NT2/D1 (cell line): ENCODE results near the gene FGFR2.

Experiments used
- DNase-seq: peaks from one replicate; pipeline ENCODE4 v3.0.0-alpha.2; 2011; ENCODE audit warnings: low read depth, low spot score
- H3K27me3 ChIP-seq: 2 replicates; pipeline ENCODE4 v1.6.0; 2011; ENCODE audit warnings: mild to moderate bottlenecking; ENCODE audit not compliant: insufficient read length, insufficient read depth
- H3K36me3 ChIP-seq: 2 replicates; pipeline ENCODE4 v1.6.1; 2011; ENCODE audit warnings: mild to moderate bottlenecking, low read length, mixed read lengths; ENCODE audit not compliant: insufficient read depth, insufficient read length
- H3K4me1 ChIP-seq: 2 replicates; pipeline ENCODE4 v1.5.1; 2011; ENCODE audit not compliant: insufficient read depth, insufficient read length
- H3K4me3 ChIP-seq: 2 replicates; pipeline ENCODE4 v1.5.1; 2011; ENCODE audit warnings: low read depth; ENCODE audit not compliant: insufficient read length
- H3K9ac ChIP-seq: 2 replicates; pipeline ENCODE4 v1.6.0; 2011; ENCODE audit warnings: low read depth; ENCODE audit not compliant: insufficient read length
- H3K9me3 ChIP-seq: 2 replicates; pipeline ENCODE4 v1.5.1; 2011; ENCODE audit warnings: mild to moderate bottlenecking, low read length; ENCODE audit not compliant: insufficient read depth
- SUZ12 ChIP-seq: IDR thresholded peaks from 2 replicates; pipeline ENCODE4 v1.6.1; 2011; ENCODE audit not compliant: insufficient read length, insufficient read depth; ENCODE audit errors: extremely low read depth
- YY1 ChIP-seq: IDR thresholded peaks from 2 replicates; pipeline ENCODE4 v1.6.1; 2011; ENCODE audit not compliant: insufficient read length, insufficient read depth
- ZNF274 ChIP-seq: IDR thresholded peaks from 2 replicates; pipeline ENCODE4 v1.6.1; 2011; ENCODE audit warnings: mild to moderate bottlenecking, low read depth, low read length

FGFR2 gene

DNA sequence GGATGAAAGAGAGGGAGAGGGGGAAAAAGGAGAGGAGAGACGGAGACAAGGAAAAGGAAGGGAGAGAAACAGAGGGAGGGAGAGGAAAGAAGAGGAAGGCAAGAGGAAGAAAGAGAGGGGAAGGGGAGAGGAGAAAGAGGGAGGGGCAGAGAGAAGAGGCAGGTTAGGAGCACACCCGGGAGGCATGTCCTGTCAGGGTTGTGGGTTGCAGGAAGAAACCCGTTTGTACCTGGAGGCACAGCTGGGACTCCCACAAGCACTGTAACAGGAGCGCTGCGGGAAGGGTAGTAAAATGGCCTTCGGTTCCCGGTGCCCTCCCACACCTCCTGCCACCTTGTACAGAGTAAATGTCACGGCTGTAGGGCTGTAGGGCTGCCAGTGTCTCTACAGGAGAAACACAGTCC lies 24.7 kb downstream of the FGFR2 start:
- H3K4me1 ChIP-seq, result peaks cover 11% of the 10 kb centered on the region
- no peaks in the 10 kb centered on the region for H3K27me3 ChIP-seq
- H3K9ac ChIP-seq, result no peak overlapping the region
- H3K9me3 ChIP-seq, result no peaks in the 10 kb centered on the region
- no peaks in the 10 kb centered on the region for H3K36me3 ChIP-seq
- DNase-seq, result no peak
- H3K4me3 ChIP-seq, result no peak overlapping the region
- TF ChIP-seq YY1, result no peak
- no peak for TF ChIP-seq ZNF274
- no peak for TF ChIP-seq SUZ12

DNA sequence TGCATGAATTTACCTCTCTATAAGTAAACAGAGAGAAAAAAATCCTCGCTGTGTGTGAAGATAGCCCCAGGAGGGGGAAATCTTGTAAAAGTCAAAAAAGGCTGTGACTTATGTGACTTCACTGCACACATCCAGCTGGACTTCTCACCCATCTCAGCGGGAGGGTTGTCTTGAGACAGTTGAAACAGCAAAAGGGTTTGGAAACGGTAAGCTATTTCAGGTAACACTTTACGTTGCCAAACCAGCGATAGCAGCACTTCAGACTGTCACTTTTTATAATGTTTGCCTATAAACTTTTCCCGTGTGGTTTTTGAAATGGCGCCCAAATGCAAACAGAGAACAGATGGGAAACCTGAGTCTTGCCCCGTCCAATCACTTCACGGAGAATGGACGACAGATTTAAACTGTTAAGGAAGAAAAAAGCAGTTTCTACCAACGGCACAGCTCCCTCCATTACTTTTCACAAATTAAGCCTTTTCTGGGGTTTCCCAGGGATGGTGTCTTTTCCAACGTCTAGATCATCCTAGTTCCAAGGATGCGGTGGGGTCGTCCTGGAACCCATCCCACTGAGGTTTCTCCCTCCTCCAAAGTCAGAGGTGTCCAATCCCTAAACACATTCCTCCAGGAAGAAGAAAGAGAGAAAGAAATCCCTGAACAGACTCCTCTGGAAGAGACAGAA lies 25.2 kb downstream of the FGFR2 start:
- Histone ChIP-seq H3K27me3 (no peaks in the 10 kb centered on the region), H3K9ac (no peak overlapping the region), H3K9me3 (no peaks in the 10 kb centered on the region), H3K4me1 (peaks cover 6% of the 10 kb centered on the region), H3K4me3 (no peak overlapping the region), H3K36me3 (no peaks in the 10 kb centered on the region)
- TF ChIP-seq SUZ12, result no peak
- no peak for TF ChIP-seq YY1
- TF ChIP-seq ZNF274, result no peak
- no peak for DNase-seq

DNA sequence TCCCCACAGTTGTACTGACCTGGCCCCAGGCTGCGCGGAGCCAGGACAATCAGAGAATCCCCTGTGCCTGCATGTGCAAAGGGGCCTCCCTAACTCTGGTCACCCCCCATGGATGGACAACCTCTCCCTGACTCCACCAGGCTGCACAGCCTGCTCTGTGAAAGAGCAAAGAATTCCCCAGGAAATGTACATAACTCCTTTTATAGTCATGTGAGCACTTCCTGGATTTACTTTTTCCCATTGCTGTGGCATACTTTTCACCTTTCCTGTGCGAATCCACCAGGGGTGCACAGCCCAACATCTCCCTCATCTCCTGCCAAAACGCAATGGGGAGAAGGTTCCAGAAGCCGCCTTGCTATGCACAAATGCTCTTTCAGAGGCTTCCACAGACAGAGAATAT lies 27.9 kb downstream of the FGFR2 start:
- H3K9ac ChIP-seq, result no peak overlapping the region
- H3K9me3 ChIP-seq, result no peaks in the 10 kb centered on the region
- DNase-seq, result no peak
- no peak overlapping the region for H3K4me3 ChIP-seq
- TF ChIP-seq ZNF274 (no peak), SUZ12 (no peak), YY1 (no peak)
- peaks cover 6% of the 10 kb centered on the region for H3K36me3 ChIP-seq
- peaks cover 6% of the 10 kb centered on the region for H3K4me1 ChIP-seq
- H3K27me3 ChIP-seq, result no peaks in the 10 kb centered on the region

DNA sequence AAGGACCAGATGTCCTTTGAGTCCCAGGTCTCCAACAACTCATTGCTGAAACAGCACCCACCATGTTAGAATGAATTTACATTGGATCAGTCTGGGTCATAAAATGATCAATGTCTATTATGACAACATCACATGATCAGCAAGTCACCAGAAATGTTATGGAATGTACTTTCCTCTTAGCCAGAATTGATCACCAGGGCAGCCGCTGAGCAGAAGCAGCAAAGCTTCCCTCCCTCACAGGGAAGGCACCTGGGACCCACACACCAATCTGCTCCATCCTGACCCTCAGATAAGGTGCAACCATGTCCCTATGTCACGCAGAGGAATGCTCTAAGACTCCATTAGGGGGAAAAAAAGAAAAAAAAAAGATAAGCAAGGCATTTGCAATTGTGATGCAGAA lies 30.0 kb downstream of the FGFR2 start:
- TF ChIP-seq SUZ12 (no peak), ZNF274 (no peak), YY1 (no peak)
- Histone ChIP-seq H3K27me3 (no peaks in the 10 kb centered on the region), H3K9me3 (no peaks in the 10 kb centered on the region), H3K36me3 (peaks cover 16% of the 10 kb centered on the region), H3K9ac (no peak overlapping the region), H3K4me1 (peaks cover 2% of the 10 kb centered on the region), H3K4me3 (no peak overlapping the region)
- no peak for DNase-seq

DNA sequence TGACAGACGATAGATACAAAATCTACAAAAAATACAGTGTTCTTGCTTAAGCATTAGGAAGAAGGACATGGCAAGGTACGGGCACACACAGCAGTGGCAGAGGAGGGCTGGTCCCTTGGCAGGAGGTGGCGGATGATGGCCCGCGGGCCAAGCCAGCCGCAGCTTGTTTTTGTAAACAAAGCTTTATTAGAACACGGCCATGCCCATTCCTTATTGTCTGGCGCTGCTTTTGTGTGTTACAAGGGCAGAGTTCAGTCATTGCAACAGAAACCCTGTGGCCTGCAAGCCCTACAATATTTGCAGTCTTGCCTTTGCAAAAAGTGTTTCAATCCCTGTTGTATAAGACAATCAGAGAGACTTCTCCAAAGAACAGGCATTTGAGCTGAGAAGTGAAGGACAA lies 30.7 kb downstream of the FGFR2 start:
- Histone ChIP-seq H3K36me3 (peaks cover 16% of the 10 kb centered on the region), H3K9ac (no peak overlapping the region), H3K4me3 (no peak overlapping the region), H3K27me3 (no peaks in the 10 kb centered on the region), H3K4me1 (peaks cover 2% of the 10 kb centered on the region), H3K9me3 (no peaks in the 10 kb centered on the region)
- DNase-seq, result no peak
- TF ChIP-seq ZNF274 (no peak), YY1 (no peak), SUZ12 (no peak)

DNA sequence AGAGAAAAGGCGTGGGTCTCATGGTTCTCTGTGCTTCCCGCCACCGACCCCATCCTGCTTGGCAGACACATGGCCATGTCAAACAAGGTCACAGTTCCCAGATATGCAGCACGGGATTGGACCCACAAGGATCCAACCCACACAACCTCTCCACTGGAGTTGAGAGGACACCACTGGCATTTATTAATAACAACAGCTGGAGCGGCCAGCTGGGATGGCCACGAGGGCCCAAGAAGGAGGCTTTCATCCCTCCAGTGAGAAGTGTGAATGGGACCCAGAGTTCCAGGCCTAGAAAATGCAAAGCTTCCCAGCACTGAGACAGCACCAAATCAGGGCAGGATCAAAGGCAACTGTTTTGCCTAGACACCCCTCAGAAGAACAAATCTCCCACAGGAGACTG lies 31.5 kb downstream of the FGFR2 start:
- TF ChIP-seq YY1, result no peak
- no peak for TF ChIP-seq ZNF274
- TF ChIP-seq SUZ12, result no peak
- Histone ChIP-seq H3K36me3 (peaks cover 16% of the 10 kb centered on the region), H3K27me3 (no peaks in the 10 kb centered on the region), H3K4me1 (peaks cover 2% of the 10 kb centered on the region), H3K9ac (no peak overlapping the region), H3K9me3 (no peaks in the 10 kb centered on the region), H3K4me3 (no peak overlapping the region)
- DNase-seq, result no peak

DNA sequence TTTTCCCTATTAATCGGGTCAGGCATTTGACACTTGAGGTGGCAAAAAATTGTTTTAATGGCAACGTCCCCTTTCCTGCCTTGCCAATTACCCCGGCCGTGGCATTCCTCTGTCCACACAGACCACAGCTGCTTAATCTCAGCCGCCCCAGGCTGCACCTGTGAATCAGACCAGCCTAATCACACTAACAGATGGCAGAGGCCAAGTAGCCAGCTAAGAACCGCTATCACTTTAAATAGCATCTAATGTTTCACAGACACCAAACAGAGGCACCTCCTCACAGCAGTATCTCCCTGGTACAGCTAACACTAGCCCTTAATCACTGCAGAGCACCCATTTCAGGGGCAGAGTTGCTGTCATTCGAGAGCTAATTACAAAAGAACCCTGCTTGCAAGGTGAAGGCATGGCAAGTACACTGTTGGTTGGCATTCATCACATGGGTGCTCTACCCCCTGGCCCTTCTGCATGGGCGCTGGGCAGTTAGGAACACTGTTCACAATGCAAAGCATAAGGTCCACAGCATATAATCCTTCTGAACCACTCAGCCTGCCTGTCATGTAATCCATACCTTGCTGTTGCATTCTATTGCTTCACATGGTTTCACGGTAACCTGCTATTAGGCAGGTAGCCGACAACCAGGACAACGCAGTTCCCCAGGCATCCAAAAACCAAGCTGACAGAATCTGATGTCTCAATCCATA lies 38.8 kb downstream of the FGFR2 start:
- no peak for DNase-seq
- no peak for TF ChIP-seq ZNF274
- no peak for TF ChIP-seq SUZ12
- no peak for TF ChIP-seq YY1
- Histone ChIP-seq H3K4me3 (no peak overlapping the region), H3K27me3 (no peaks in the 10 kb centered on the region), H3K4me1 (no peaks in the 10 kb centered on the region), H3K9ac (no peak overlapping the region), H3K9me3 (no peaks in the 10 kb centered on the region), H3K36me3 (peaks cover 8% of the 10 kb centered on the region)
